ENCODE results near the gene ZNF277. TPM values are rescaled to one million over a fixed set of nuclear protein-coding genes. Genes with fewer than 3 reads are reported as not detected.

The ZNF277 gene
- total RNA-seq, 1 experiment from 2014 or later, result 12.8 TPM

- Histone ChIP-seq H3K36me3 (ENCODE audit: control insufficient read depth, insufficient read depth, low read length) (no peaks in the 10 kb centered on the region), H3K4me1 (ENCODE audit: control insufficient read depth, insufficient read depth, low read length) (no peaks in the 10 kb centered on the region; the same call in 1 of the 2 replicates), H3K9me3 (ENCODE audit: control insufficient read depth, insufficient read depth, low read depth, low read length) (no peaks in the 10 kb centered on the region), H3K4me3 (ENCODE audit: low read depth in 2 of 2, low read length in 2 of 2) (no peak overlapping the region), H3K27ac (ENCODE audit: low read length) (no peak overlapping the region), H3K27me3 (ENCODE audit: control insufficient read depth, insufficient read depth, low read length) (no peaks in the 10 kb centered on the region)
- intact Hi-C loops (cut with micrococcal nuclease; ENCODE audit: unreplicated experiment), result no loop called here
- ATAC-seq, result peak; percentile 67
- CTCF ChIA-PET, result no interaction called here
- no TSS peak for BruUV-seq (replicated peaks)
- in situ Hi-C loops (cut with HindIII; ENCODE audit: low pct_unique_long_range_greater_than_20kb, low sequenced_read_pairs), result no loop called here
- TF ChIP-seq TCF7L2 (IDR thresholded peaks at IDR 0.05; ENCODE audit: low read depth, low read length) (no peak), CTCF (IDR thresholded peaks at IDR 0.05) (no peak), POLR2AphosphoS5 (IDR thresholded peaks at IDR 0.05; ENCODE audit: low read depth, low read length) (no peak), SIN3A (IDR thresholded peaks at IDR 0.05; ENCODE audit: borderline replicate concordance, insufficient read depth, low read depth, low read length) (no peak), REST (IDR thresholded peaks at IDR 0.05; ENCODE audit: insufficient read depth in 1 of 2, low read depth in 2 of 2, low read length in 1 of 2) (no peak)
- POLR2A ChIA-PET, result no interaction called here
- DNase-seq (ENCODE audit: low read depth, low spot score), result no peak
Observed at GRCh38 chr7:112190120-112190519, 16.4 kb upstream of the ZNF277 start.

GRCh38 chr7:112192236-112193154 lies 14.0 kb upstream of the ZNF277 start:
- intact Hi-C loops (cut with micrococcal nuclease; ENCODE audit: unreplicated experiment), result no loop called here
- TF ChIP-seq REST (IDR thresholded peaks at IDR 0.05; ENCODE audit: insufficient read depth in 1 of 2, low read depth in 2 of 2, low read length in 1 of 2), result no peak
- TF ChIP-seq POLR2AphosphoS5 (IDR thresholded peaks at IDR 0.05; ENCODE audit: low read depth, low read length), result no peak
- TF ChIP-seq TCF7L2 (IDR thresholded peaks at IDR 0.05; ENCODE audit: low read depth, low read length), result no peak
- no peak for TF ChIP-seq SIN3A (IDR thresholded peaks at IDR 0.05; ENCODE audit: borderline replicate concordance, insufficient read depth, low read depth, low read length)
- TF ChIP-seq CTCF (IDR thresholded peaks at IDR 0.05), result no peak
- Histone ChIP-seq H3K9me3 (ENCODE audit: control insufficient read depth, insufficient read depth, low read depth, low read length) (no peaks in the 10 kb centered on the region), H3K27ac (ENCODE audit: low read length) (no peak overlapping the region; the same call in 1 of the 2 replicates), H3K4me3 (ENCODE audit: low read depth in 2 of 2, low read length in 2 of 2) (no peak overlapping the region), H3K27me3 (ENCODE audit: control insufficient read depth, insufficient read depth, low read length) (no peaks in the 10 kb centered on the region), H3K4me1 (ENCODE audit: control insufficient read depth, insufficient read depth, low read length) (no peaks in the 10 kb centered on the region; the same call in 1 of the 2 replicates), H3K36me3 (ENCODE audit: control insufficient read depth, insufficient read depth, low read length) (no peaks in the 10 kb centered on the region)
- POLR2A ChIA-PET, result no interaction called here
- in situ Hi-C loops (cut with HindIII; ENCODE audit: low pct_unique_long_range_greater_than_20kb, low sequenced_read_pairs), result no loop called here
- ATAC-seq (peak; percentile 82), DNase-seq (ENCODE audit: low read depth, low spot score) (peak; percentile 74)
- CTCF ChIA-PET, result no interaction called here
- no TSS peak for BruUV-seq (replicated peaks)
